AG08396 (cell line): ENCODE measurements around the gene UNC119B.
A peak's percentile ranks its signal among the peaks of the same experiment; 100 is the strongest.
"Not testable (repeated sequence)": the region's sequence is repeated elsewhere in the genome, so short reads cannot be mapped to it uniquely, and the experiment has no call there.

ENCODE experiments used
- DNase-seq: peaks from one replicate; pipeline ENCODE4 v3.0.0; 2012; ENCODE audit warnings: low spot score, mixed read lengths

Gene UNC119B

DNA sequence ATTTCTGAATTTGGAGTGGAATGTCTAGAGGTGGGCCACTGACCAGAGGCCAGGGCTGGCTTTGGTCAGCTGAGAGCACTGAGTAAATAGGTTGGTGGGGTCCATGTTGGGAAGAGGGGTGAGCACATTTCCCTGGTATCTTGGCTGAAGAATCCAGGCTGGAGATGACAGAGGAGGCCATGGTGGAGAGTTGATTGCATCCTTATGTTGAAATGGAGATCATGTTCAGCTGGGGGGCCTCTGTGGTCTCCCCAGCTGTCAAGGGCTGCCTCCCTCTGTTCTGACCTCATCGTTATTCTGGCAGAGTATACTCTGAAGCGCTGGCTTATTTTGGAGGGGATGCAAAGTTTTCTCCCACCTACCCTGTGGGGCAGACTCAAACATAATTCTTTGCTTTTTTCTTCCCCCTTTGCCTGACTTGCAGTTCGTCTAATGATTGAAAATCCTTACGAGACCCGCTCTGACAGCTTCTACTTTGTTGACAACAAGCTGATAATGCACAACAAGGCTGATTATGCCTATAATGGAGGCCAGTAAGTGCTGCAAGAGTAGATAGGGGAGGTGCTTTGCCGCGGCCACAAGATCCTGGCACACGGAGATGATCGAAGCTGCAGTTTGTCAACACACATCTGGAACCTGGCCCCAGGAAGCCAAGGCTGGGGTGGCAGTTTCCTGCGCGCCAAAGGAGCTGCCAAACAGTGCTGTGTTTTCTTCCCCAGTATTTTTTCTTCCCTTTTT, 9.4 kb downstream of the UNC119B start:
- DNase-seq: no peak

DNA sequence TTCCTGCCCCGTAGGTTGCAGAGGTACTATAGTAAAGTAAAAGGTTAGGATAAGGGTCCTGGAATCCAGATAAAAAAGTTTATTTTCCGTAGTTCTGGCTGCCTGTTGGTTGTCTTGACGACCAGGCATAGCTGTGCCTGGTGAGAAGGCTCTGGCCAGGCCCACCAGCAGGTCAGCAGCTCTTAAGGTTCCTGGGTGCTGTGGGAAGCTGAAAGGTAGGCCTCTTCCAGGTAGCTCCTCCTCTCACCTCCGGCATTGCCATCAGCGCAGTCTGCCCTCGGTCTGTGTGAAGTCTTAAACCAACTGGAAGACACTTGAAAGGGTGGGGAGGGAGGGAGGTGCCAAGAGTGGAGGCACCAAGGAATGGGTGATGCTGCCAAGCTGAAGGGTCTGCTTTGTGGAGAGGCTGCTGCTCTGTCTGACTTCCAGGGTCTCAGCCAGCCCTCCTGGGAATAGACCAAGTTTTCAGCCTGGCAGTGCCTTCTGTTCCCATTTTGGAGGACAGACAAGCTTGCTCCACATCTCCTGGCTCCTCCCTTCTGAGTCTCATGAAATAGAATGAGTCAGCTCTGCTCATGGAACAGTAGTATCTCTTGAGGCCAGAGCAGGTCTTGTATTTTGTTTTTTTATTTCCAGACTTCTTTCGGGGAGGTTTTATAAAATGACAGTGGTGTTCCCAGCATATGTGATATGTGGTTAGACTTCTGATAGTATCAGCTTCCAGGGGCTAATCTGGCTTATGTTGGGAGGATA, 10.2 kb downstream of the UNC119B start:
- DNase-seq: peak; percentile 70

- DNase-seq: no peak
Measured at GRCh38 chr12:120720987-120721801, 10.9 kb downstream of the UNC119B start.

- no peak for DNase-seq
Measured at GRCh38 chr12:120721866-120722265, 11.6 kb downstream of the UNC119B start.

- no peak for DNase-seq
Measured at GRCh38 chr12:120722784-120723183, 12.5 kb downstream of the UNC119B start.

GRCh38 chr12:120724720-120725119, 14.5 kb downstream of the UNC119B start:
- no peak for DNase-seq

DNA sequence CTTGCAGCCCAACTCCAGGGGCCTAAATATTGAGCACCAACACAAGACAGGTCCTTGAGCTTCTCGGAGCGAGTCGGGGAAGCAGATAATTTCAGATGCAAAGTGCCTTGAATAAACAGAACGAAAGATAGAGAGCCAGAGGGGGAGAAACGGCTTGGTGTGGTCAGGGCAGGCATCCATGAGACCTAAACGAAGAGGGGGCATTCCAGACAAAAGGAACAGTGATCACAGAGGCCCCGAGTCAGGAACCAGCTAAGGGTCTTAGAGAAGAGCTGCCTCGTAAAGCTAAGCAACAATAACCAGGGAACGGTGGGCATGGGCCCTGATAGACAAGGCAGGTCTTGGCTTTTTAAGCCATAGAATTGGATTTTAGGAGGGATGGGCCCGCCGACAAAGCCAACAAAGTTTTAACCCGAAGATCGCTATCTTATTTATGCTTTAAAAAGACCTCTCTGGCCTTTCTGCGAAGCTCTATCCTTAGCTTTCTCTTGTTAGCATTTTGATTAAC, 14.9 kb downstream of the UNC119B start:
- DNase-seq: no peak

GRCh38 chr12:120725659-120726509, 15.6 kb downstream of the UNC119B start, which contains the start of gene ACADS:
TSS of gene ACADS (plus strand) at chr12:120725826. CDS start at chr12:120725886, 60 bp downstream.
- DNase-seq: peak; percentile 99

DNA sequence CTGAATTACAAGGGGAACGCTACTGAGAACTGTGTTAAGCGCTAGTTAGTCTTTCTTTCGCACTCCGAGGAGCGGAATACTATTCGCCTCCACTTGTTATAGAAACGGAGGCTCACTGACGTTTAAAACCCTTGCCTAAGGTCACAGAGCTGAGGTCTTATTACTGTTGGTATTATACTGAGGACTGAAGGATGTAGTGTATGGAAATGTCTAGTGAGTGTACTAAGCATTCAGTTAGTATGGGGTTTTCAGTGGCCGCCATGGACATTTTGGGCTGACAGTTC, 16.2 kb downstream of the UNC119B start:
- DNase-seq: no peak

- no peak for DNase-seq
Measured at GRCh38 chr12:120726961-120727360, 16.7 kb downstream of the UNC119B start.

DNA sequence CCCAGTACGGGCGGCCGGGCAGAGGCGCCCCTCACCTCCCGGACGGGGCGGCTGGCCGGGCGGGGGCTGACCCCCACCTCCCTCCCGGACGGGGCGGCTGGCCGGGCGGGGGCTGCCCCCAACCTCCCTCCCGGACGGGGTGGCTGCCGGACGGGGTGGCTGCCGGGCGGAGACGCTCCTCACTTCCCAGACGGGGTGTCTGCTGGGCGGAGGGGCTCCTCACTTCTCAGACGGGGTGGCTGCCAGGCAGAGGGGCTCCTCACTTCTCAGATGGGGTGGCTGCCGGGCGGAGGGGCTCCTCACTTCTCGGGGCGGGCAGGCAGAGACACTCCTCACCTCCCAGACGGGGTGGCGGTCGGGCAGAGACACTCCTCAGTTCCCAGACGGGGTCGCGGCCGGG, 21.9 kb downstream of the UNC119B start:
- not testable (repeated sequence) for DNase-seq

DNA sequence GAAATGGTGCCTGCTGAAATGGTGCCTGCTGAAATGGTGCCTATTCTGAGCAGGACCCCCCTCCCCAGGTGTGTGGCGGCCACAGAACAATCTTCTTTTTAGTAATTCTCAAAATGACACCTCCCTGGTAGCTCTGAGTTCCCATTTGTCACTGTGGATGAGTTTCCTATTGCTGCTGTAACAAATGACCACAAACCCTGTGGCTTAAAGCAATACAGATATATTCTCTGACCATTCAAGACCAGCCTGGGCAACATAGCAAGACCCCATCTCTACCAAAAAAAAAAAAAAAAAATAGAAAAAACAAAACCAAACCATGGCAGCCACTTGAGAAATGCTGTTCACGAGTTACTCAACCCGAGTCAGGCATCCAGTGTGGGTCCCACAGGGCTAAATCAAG, 23.3 kb downstream of the UNC119B start:
- DNase-seq: no peak

DNA sequence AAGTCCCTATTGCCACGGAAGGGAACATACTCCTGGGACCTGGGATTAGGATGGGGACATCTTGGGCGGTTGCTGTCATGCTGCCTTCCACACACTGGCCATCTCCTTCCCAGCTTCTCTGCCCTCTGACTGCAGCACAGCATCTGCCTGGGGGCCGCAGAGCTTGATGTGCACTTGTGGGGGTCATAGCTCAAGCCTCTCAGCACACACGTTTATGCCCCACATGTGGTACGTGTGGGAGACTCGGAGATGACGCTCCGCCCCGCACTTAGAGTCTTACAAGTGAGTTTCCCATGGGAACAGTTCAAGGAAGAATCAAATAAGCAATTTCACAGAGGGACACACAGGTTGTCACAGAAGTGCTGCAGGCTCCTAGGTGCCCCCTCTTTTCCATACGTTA, 24.0 kb downstream of the UNC119B start:
- DNase-seq: no peak

DNA sequence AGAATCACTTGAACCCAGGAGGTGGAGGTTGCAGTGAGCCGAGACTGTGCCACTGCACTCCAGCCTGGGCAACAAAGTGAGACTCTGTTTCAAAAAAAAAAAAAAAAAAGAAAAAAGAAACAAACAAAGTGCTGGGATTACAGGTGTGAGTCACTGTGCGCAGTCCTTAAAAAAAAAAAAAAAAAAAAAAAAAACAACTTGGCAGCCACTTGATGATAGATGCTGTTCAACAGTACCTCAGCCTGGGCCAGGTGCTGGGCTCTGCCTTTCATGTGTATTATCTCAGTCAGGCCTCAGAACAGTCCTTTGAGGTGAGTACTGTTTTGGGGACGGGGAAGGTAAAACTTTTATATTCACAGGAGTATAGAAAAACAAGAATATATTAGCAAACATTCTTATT, 24.9 kb downstream of the UNC119B start:
- DNase-seq: no peak

- DNase-seq: no peak
Measured at GRCh38 chr12:120736404-120737331, 26.4 kb downstream of the UNC119B start.

GRCh38 chr12:120737557-120738251, 27.4 kb downstream of the UNC119B start:
- no peak for DNase-seq

DNA sequence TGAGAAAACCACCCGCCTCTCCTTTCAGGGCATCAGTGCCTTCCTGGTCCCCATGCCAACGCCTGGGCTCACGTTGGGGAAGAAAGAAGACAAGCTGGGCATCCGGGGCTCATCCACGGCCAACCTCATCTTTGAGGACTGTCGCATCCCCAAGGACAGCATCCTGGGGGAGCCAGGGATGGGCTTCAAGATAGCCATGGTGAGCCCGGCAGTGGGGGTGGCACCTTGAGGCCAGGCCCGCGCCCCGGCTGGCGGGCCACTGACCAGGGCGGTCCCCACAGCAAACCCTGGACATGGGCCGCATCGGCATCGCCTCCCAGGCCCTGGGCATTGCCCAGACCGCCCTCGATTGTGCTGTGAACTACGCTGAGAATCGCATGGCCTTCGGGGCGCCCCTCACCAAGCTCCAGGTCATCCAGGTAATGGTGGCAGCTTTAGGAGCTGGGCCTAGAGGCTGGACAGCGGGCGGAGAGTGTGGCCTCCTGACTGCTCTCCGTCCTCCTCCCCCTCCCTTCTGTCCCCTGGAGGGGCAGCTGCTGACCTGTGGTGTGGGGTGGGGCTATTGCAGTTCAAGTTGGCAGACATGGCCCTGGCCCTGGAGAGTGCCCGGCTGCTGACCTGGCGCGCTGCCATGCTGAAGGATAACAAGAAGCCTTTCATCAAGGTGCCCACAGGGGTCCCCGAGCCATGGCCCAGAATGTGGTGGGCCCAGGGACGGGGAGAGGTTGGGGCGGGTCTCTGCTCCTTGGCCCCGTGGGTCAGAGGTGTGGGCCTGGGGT, 28.2 kb downstream of the UNC119B start:
- DNase-seq: no peak

GRCh38 chr12:120739031-120739762, 28.9 kb downstream of the UNC119B start:
- DNase-seq: no peak
